HCT116 (cell line): ENCODE measurements around the gene PCSK9.

Experiments used
- CBX3 ChIP-seq: IDR thresholded peaks from 2 replicates; pipeline ENCODE4 v1.6.1; 2012; ENCODE audit warnings: low read depth
- CEBPB ChIP-seq: IDR thresholded peaks from 2 replicates; pipeline ENCODE4 v1.6.1; 2012; ENCODE audit warnings: low read depth
- EGR1 ChIP-seq: IDR thresholded peaks from 2 replicates; pipeline ENCODE4 v1.6.1; 2012; ENCODE audit warnings: low read depth
- EZH2 ChIP-seq: fragments of 200-600 bp; sonication (generic); IDR thresholded peaks from 2 replicates; pipeline ENCODE4 v1.6.1; 2017; ENCODE audit warnings: antibody characterized with exemption, mixed run types
- JUND ChIP-seq: IDR thresholded peaks from 2 replicates; pipeline ENCODE4 v1.6.1; 2012
- POLR2A ChIP-seq: IDR thresholded peaks from 2 replicates; pipeline ENCODE4 v1.7.0; 2011; ENCODE audit warnings: borderline replicate concordance; ENCODE audit not compliant: insufficient read depth, insufficient read length; ENCODE audit errors: extremely low read depth
- POLR2AphosphoS5 ChIP-seq: IDR thresholded peaks from 2 replicates; pipeline ENCODE4 v1.6.1; 2011; ENCODE audit warnings: mild to moderate bottlenecking, low read depth, low read length, moderate library complexity
- SP1 ChIP-seq: IDR thresholded peaks from 2 replicates; pipeline ENCODE4 v1.6.1; 2012; ENCODE audit warnings: low read depth
- TCF7L2 ChIP-seq: IDR thresholded peaks from 2 replicates; pipeline ENCODE4 v1.7.0; 2011; ENCODE audit warnings: borderline replicate concordance, inconsistent platforms; ENCODE audit not compliant: insufficient read depth, insufficient read length; ENCODE audit errors: extremely low read depth
- YY1 ChIP-seq: IDR thresholded peaks from 2 replicates; pipeline ENCODE4 v1.6.1; 2011; ENCODE audit warnings: low read length, low read depth, moderate library complexity, mild to moderate bottlenecking; ENCODE audit not compliant: insufficient replicate concordance; ENCODE audit errors: extremely low read depth
- TF ChIP-seq, protein P1 (sequence below), 3 experiments: fragments of 200-600 bp in 1 of 3; sonication (generic) in 1 of 3; IDR thresholded peaks in 2 of 3; conservative IDR thresholded peaks in 1 of 3; 2 replicates each; pipeline ENCODE4 v1.5.1; 2012 to 2017; ENCODE audit warnings: low read depth in 2 of 3, low read length in 2 of 3, antibody characterized with exemption in 1 of 3, borderline replicate concordance in 1 of 3, control low read depth in 1 of 3, mild to moderate bottlenecking in 1 of 3, mixed read lengths in 1 of 3, mixed run types in 1 of 3, moderate library complexity in 1 of 3; ENCODE audit not compliant: insufficient read depth in 1 of 3
- TF ChIP-seq, protein P2 (sequence below): IDR thresholded peaks from 2 replicates; pipeline ENCODE4 v1.6.1; 2011; ENCODE audit warnings: mild to moderate bottlenecking, low read length, moderate library complexity; ENCODE audit not compliant: insufficient replicate concordance; ENCODE audit errors: extremely low read depth

DNA sequence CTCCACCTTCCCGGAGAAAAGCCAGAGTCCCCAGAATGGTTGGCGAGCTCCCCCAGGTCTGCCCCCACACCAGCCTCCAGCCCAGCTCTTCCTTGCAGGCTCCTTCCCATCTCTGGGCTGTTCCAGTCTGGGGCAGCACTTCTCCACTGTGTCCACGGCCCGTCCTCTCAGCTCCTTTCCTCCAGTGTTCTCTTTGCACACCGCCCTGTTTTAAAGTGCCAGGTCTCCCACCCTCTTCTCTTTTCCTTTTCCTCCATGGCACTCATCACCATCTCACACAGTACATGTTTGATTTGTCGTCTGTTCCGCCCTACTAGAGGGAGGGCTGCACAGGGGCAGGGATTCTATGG is 6.1 kb upstream of the PCSK9 start:
- no peak for TF ChIP-seq POLR2A
- TF ChIP-seq, protein P1, sequence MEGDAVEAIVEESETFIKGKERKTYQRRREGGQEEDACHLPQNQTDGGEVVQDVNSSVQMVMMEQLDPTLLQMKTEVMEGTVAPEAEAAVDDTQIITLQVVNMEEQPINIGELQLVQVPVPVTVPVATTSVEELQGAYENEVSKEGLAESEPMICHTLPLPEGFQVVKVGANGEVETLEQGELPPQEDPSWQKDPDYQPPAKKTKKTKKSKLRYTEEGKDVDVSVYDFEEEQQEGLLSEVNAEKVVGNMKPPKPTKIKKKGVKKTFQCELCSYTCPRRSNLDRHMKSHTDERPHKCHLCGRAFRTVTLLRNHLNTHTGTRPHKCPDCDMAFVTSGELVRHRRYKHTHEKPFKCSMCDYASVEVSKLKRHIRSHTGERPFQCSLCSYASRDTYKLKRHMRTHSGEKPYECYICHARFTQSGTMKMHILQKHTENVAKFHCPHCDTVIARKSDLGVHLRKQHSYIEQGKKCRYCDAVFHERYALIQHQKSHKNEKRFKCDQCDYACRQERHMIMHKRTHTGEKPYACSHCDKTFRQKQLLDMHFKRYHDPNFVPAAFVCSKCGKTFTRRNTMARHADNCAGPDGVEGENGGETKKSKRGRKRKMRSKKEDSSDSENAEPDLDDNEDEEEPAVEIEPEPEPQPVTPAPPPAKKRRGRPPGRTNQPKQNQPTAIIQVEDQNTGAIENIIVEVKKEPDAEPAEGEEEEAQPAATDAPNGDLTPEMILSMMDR (IDR thresholded peaks at IDR 0.05 in 2 of 3, conservative IDR thresholded peaks at IDR 0.05 in 1 of 3; ENCODE audit: borderline replicate concordance in 1 of 3, insufficient read depth in 1 of 3, low read depth in 2 of 3, low read length in 2 of 3): no peak
- TF ChIP-seq, protein P2, sequence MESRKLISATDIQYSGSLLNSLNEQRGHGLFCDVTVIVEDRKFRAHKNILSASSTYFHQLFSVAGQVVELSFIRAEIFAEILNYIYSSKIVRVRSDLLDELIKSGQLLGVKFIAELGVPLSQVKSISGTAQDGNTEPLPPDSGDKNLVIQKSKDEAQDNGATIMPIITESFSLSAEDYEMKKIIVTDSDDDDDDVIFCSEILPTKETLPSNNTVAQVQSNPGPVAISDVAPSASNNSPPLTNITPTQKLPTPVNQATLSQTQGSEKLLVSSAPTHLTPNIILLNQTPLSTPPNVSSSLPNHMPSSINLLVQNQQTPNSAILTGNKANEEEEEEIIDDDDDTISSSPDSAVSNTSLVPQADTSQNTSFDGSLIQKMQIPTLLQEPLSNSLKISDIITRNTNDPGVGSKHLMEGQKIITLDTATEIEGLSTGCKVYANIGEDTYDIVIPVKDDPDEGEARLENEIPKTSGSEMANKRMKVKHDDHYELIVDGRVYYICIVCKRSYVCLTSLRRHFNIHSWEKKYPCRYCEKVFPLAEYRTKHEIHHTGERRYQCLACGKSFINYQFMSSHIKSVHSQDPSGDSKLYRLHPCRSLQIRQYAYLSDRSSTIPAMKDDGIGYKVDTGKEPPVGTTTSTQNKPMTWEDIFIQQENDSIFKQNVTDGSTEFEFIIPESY: no peak
- TF ChIP-seq EZH2: no peak
- TF ChIP-seq JUND: no peak
- no peak for TF ChIP-seq YY1
- TF ChIP-seq POLR2AphosphoS5: no peak
- no peak for TF ChIP-seq TCF7L2
- no peak for TF ChIP-seq CBX3
- TF ChIP-seq EGR1: no peak
- TF ChIP-seq CEBPB: no peak
- TF ChIP-seq SP1: no peak
